Pancreas (tissue), 10 donors: ENCODE measurements around the gene ADAMTS15. TPM values are rescaled to one million over a fixed set of nuclear protein-coding genes. Genes with fewer than 3 reads are reported as not detected.

Experiments
- ATAC-seq, 4 donors: fragments of 200-7000 bp; cut with Tn5 transposase; one replicate each; pipeline versions ENCODE4 v1.8.0 to v1.9.1; 2020; ENCODE audit warnings: mild to moderate bottlenecking in 4 of 4, moderate library complexity in 4 of 4
- DNase-seq, 6 donors: peaks; one replicate each; pipeline ENCODE4 v3.0.0-alpha.2; 2020
- FAIRE-seq: peaks from 2 replicates; lab custom pipeline; 2012; peaks lifted over from hg19 to GRCh38; lab: Jason Lieb, UNC
- H3K27ac ChIP-seq, 4 donors: fragments of 200-600 bp; sonication (generic); 1 replicate in 3 of 4; 2 replicates in 1 of 4; pipeline versions ENCODE4 v1.5.0 to v1.8.0; 2020
- H3K27me3 ChIP-seq, 4 donors: fragments of 200-600 bp; one replicate each; pipeline ENCODE4 v1.8.0; 2021
- H3K36me3 ChIP-seq, 3 donors: fragments of 200-600 bp; sonication (generic) in 1 of 3; one replicate each; pipeline versions ENCODE4 v1.5.0 to v1.8.0; 2020 to 2021
- H3K4me1 ChIP-seq, 3 donors: fragments of 200-600 bp; one replicate each; pipeline ENCODE4 v1.8.0; 2021
- H3K4me3 ChIP-seq, 4 donors: fragments of 200-600 bp; sonication (generic) in 2 of 4; one replicate each; pipeline versions ENCODE4 v1.5.0 to v1.8.0; 2020 to 2021
- H3K9me3 ChIP-seq, 4 donors: fragments of 200-600 bp; one replicate each; pipeline ENCODE4 v1.8.0; 2021
- CTCF ChIP-seq, 4 donors: fragments of 200-600 bp; sonication (generic) in 3 of 4; IDR thresholded peaks; one replicate each; pipeline versions ENCODE4 v1.5.0 to v1.8.0; 2021; ENCODE audit warnings: antibody characterized with exemption in 4 of 4
- WGBS, 2 donors: extraction: QIAGEN DNeasy Blood & Tissue Kit; methylation state at CpG; one replicate each; pipeline ENCODE4 v1.1.7; 2013; 5-methylcytosine and 5-hydroxymethylcytosine counted together
- intact Hi-C, 3 donors: fragments of 100-400 bp; cut with DNase I; formaldehyde crosslinking; loops; one replicate each; pipeline versions ENCODE4 v1.11.1 to v1.14.2; 2022
- polyA plus RNA-seq, 2 donors: library from polyadenylated mRNA; stranded (reverse); fragments of 200-250 nt; gene quantifications; one replicate each; pipeline ENCODE4 v1.2.3, GENCODE V29; 2013
- total RNA-seq, 6 donors: library from RNA; stranded (reverse); fragmentation: NEBNext Ultra II Directional in 4 of 6; extraction: Animal tissue kit (Norgen Biotek cat#: 25700) in 4 of 6; gene quantifications; one replicate each; pipeline versions ENCODE4 v1.2.1 to v1.2.4, GENCODE V29; 2021 to 2023
- donor health status: healthy with polysubstance abuse.
- donor health status: DM: no; HTN: no; CAD: no; lungs with moderate emphysema.
- donor health status: DM: no; HTN: no; CAD: no.
- donor health status: control.
- donor health status: control.
- donor health status: Bipolar disorder and iron deficiency.
- donor health status: DM: yes; HTN: yes; CAD: no.
- donor health status: DM: no; HTN: no; CAD: no.
- donor health status: DM: no; HTN: no; CAD: no.
- donor health status: DM: yes; HTN: yes; CAD: no.

ADAMTS15 gene
- total and polyA plus RNA-seq, 8 donors, result 0.14 to 1.2 (median 0.78) TPM

- Histone ChIP-seq H3K27ac (no peak overlapping the region), H3K4me1 (no peaks in the 10 kb centered on the region), H3K4me3 (no peak overlapping the region), H3K27me3 (no peaks in the 10 kb centered on the region), H3K36me3 (no peaks in the 10 kb centered on the region), H3K9me3 (no peaks in the 10 kb centered on the region)
- intact Hi-C loops, result no loop called here
- WGBS, 2 donors, result 78 to 79% methylated on average over 28 of the region's 28 CpGs
- DNase-seq (no peak), ATAC-seq (peak in 1 of 4 donors; percentile 25), FAIRE-seq (no peak)
- no peak for TF ChIP-seq CTCF (IDR thresholded peaks at IDR 0.05)
These were observed 38.8 kb downstream of the ADAMTS15 start for GRCh38 chr11:130486987-130487923.

GRCh38 chr11:130487924-130488815, 39.7 kb downstream of the ADAMTS15 start:
- Histone ChIP-seq H3K4me3 (no peak overlapping the region), H3K9me3 (no peaks in the 10 kb centered on the region), H3K27me3 (no peaks in the 10 kb centered on the region), H3K27ac (no peak overlapping the region), H3K36me3 (no peaks in the 10 kb centered on the region), H3K4me1 (no peaks in the 10 kb centered on the region)
- no peak for TF ChIP-seq CTCF (IDR thresholded peaks at IDR 0.05)
- ATAC-seq (no peak), DNase-seq (no peak), FAIRE-seq (no peak)
- intact Hi-C loops, result no loop called here
- WGBS, 2 donors, result 89 to 95% methylated on average over 13 of the region's 13 CpGs

- 74 to 86% methylated on average over 5 of the region's 5 CpGs for WGBS, 2 donors
- Histone ChIP-seq H3K27ac (no peak overlapping the region), H3K9me3 (no peaks in the 10 kb centered on the region), H3K27me3 (no peaks in the 10 kb centered on the region), H3K36me3 (no peaks in the 10 kb centered on the region), H3K4me3 (no peak overlapping the region), H3K4me1 (no peaks in the 10 kb centered on the region)
- no peak for ATAC-seq
- no peak for DNase-seq
- no peak for TF ChIP-seq CTCF (IDR thresholded peaks at IDR 0.05)
- FAIRE-seq, result no peak
- intact Hi-C loops, result no loop called here
These were observed 40.6 kb downstream of the ADAMTS15 start for GRCh38 chr11:130488848-130489584.

- H3K27ac ChIP-seq, result no peak overlapping the region
- TF ChIP-seq CTCF (IDR thresholded peaks at IDR 0.05), result no peak
- no peaks in the 10 kb centered on the region for H3K4me1 ChIP-seq
- H3K27me3 ChIP-seq, result no peaks in the 10 kb centered on the region
- ATAC-seq (no peak), FAIRE-seq (no peak), DNase-seq (no peak)
- H3K9me3 ChIP-seq, result no peaks in the 10 kb centered on the region
- H3K36me3 ChIP-seq, result no peaks in the 10 kb centered on the region
- intact Hi-C loops, result no loop called here
- no peak overlapping the region for H3K4me3 ChIP-seq
- WGBS, 2 donors, result 87 to 90% methylated on average over 12 of the region's 12 CpGs
These were observed 41.3 kb downstream of the ADAMTS15 start for GRCh38 chr11:130489716-130490115.
